GM18502 (cell line): ENCODE measurements around the gene TMEM175.

Experiments used
- ATAC-seq: cut with Tn5 transposase; IDR thresholded peaks from one replicate; pipeline ENCODE4 v1.9.1; 2021; ENCODE audit warnings: mild to moderate bottlenecking; ENCODE audit not compliant: unreplicated experiment, poor library complexity

The TMEM175 gene

DNA sequence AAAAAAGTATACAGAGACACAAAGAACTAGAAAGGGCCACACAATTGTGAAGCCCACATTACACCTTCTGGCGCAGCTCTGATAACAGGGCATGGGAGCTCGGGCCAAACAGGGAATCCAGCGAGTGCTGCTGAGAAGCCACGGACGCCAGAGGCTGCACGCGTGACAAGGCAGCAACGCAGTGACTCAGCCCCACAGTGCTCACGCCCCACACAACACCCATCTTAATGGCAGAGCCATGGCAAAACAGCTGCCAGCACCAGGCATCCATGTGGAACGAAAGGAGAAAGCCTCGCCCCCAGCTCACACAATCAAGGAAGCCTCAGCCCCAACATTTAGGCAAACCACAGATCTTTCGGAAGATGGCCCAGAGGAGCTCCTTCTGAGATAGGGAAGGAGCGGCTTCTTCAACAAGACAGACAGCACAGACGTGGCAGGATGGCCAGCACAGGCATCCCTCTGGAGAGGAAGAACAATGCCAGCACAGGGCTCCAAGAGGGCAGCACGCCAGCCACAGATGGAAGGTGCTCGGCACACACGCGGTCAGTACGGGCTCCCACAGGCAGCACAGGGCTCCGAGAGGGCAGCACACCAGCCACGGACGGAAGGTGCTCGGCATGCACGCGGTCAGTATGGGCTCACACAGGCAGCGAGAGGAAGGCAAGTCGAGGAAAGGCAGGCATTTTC is 33.2 kb upstream of the TMEM175 start:
- ATAC-seq = no peak

DNA sequence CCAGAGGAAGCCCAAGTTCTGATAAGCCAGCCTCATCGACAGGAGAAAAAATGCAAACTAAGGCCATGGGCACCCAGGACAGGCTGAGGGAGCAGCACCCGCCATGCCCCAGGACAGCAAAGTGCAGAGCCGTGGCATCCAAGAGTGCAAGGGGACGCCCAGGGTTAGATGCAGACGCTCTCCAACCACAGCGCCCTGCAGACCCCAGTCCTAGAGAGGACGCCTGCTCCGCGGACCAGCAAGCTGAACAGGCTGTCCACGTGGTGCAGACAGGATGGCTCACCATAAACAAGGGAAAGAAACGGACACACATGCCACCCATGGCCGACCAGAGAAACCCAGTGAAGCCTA is 32.7 kb upstream of the TMEM175 start:
- ATAC-seq = no peak

DNA sequence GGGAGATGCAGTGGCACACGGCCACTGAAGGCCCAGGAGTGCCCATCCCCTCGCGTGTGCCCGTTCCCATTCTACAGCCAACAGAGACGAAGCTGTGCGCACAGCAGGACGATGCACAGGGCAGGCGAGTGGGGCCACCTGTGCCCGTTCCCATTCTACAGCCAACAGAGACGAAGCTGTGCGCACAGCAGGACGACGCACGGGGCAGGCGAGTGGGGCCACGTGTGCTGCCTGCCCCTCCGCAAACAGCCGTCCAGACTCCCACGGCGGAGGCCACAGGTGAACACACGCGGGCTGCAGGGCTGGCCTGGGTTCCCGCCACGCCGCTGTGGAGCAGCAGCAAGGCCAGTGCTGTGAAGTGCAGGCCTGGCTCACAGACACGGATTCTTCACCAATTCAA is 32.2 kb upstream of the TMEM175 start:
- no peak for ATAC-seq

DNA sequence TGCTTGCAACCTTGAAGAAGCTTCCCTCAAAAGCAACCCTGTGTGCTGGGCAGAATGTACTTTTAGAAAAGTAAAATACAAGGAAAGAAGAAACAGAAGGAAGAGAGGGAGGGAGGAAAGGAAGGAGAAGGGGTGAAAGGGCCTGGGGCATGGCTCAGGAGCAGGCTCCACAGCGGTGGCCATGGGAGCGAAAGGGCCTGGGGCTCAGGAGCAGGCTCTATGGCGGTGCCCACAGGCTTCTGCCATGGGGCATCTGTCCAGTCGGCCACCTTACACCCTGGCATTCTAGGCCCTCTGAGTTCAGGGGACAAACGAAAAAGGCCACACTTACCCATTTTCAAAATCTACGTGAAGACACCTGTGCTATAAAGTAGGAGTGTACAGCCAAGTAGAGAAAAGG is 31.5 kb upstream of the TMEM175 start:
- no peak for ATAC-seq

DNA sequence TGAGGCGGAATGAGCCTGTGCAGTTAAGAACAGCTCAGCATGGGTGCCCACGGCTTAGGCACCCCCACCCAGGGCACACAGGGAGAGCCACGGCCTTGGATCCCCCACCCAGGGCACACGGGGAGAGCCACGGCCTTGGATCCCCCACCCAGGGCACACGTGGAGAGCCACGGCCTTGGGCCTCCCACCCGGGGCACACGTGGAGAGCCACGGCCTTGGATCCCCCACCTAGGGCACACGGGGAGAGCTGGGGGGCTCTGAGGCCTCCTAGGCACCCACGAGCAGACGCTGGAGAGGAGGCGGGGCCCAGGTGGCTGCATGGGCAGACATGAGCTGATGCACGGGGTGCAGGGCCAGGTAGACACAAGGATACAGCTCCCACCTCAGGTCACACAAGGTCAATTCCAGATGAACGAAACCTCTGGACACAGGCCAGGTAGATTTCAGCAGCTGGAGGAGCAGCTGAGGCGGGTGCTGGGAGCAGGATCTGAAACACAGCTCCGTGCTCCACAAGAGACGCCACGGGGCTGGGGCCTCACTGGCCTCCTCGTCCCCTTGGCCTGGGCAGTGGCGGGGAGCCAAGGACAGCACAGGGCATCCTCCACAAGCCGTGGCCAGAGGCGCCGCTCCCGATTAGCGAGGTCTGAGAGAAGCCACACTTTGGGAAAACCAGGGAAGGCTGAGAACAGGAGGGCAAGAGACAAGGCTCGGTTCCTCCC is 30.9 kb upstream of the TMEM175 start:
- no peak for ATAC-seq

DNA sequence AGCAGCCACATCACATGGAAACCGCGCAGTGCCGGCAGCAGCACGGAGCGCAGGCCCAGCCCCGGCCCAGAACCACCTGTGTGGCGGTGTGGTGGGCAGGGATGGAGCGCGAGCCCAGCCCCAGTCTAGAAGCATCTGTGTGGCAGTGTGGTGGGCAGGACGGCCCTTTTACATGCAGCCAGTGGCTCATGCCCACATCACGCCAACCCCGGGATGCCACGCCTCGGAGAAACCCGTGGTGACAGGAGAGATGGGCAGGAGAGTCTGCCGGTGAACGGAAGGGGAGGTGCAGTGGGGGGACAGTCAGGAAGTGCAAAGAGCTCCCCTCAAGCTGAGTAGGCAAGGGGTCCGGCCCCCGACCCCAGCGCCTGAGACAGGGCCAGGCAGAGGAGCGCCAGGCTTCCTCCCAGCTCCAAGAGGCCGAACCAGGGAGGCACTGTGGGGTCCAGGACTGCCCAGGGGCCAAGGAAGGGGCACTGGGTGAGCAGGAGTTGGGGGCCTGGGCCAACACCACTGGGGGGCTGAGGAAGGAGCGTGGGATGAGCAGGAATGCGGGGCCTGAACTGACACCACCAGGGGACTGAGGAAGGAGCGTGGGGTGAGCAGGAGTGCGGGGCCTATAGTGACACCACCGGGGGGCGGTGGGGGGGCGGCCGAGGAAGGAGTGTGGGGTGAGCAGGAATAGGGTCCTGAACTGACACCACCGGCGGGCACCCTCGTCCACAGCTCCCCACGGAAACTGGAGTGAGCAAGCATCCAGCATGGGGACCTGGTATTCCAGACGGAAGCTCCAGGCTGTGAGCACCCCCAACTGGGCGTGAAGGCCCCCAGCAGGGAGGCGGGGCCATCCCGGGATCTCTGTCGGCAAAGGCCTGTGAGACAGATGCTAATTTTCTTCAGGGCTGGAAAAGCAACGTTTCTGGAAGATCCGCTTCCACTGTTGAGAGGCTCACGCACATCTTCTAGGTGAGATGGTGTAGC is 28.9 kb upstream of the TMEM175 start:
- no peak for ATAC-seq

DNA sequence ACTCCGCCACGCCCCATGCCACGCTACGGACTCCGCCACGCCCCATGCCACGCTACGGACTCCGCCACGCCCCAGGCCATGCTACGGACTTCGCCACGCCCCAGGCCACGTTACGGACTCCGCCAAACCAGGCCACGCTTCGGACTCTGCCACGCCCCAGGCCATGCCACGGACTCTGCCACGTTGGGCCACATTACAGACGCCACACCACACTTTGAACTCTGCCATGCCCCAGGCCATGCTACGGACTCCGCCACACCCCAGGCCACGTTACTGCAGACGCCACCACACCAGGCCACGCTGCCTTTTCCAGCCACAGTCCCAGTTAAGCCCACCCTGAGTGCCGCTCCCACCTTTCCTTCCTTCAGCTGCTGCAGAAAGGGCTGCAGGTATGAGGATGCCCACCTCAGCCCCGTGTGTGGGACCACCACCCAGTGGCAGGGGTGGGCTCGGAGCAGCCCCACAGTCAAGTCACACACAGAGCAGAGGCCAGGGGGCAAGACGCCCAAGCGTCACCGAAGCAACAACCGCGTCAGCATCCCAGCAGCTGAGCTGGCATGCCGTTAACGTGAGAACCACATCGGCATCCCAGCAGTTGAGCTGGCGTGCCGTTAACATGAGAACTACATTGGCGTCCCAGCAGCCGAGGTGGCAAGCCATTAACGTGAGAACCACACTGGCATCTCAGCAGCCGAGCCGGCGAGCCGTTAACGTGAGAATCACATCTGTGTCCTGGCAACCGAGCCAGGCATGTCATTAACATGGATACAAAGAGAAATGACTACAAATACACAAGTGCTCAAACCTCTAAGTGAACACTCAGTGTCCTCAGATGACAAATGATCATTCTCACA is 26.5 kb upstream of the TMEM175 start:
- ATAC-seq = no peak

DNA sequence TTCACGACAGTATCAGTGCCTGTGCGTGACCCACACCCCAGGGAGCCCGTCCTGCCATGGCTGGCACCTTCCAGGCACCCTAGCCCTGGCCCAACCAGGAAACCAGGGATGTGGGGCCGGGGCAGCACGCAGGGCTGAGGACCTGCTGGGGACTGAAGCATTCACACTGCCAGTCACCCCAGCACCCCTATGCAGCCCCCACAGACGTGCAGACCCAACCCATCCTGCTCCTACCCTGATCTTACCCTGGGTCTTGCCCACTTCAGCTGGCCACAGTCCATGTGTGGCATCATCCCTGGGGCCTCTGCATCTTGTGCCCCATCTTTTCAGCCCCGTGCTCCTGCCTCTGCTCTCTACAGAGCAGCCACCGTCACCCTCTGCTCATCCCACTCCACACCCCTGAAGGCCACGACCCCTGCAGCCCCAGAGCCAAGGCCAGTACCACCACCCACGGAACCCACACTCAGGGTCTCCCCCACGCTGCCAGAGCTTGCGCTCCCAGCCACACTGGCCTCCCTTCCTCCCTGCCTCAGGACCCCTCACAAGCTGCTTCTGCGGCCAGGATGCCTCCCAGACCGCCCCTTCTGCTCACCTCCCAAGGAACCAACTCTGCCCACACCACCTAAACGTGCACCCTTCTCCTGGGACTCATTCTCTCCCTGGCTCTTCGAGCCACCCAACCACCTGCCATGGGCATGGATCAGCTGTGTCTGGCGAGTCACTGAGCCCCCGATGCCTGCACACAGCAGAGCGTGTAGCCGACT is 25.7 kb upstream of the TMEM175 start:
- no peak for ATAC-seq

DNA sequence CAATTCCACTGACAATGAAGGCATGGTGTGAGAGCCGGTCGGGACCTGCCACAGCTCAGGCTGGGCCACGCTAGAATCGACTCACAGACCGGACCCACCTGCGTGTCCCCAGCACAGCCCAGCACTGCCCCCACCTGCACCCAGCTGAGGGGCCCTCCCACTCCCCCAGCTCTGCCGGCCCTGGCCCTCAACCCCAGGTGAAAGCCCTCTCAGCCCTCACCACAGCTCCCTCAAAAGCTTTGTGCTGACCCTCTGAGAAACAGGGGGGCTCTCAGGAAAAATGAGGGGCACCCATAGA is 25.2 kb upstream of the TMEM175 start:
- ATAC-seq = no peak

DNA sequence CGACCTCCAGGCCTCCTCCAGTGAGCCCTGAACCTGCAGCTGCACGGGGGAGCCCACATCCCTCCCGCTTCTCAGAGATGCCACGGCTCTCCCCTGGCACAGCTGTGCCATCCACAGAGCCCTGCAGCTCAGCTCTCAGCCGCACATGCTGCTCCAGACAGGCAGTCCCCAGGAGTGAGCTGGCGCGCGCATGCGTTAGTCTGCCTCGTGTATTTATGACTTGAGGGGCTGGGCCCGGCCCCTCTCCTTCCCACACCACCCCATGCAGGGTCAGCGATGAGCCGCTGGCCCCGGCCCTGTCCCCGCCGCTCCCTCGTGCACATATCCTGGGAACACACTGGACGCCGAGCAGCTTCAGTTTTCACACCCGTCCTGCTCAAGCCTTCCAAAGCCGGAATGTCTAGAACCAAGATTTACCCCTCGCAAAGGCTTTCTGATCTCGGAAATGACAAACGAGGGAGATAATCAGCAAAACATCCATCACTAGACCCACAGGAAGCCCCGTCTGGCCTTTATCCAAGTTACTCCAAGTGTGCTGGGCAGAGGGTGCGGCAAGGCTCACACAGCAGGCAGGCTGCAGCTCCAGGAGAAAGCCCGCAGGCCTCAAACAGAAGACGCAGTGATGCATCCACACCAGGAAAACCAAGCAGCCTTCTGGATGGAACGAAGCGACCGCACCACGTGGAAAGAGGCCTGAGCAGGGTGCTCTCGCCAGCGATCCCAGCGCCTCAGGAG is 24.4 kb upstream of the TMEM175 start:
- ATAC-seq = no peak

DNA sequence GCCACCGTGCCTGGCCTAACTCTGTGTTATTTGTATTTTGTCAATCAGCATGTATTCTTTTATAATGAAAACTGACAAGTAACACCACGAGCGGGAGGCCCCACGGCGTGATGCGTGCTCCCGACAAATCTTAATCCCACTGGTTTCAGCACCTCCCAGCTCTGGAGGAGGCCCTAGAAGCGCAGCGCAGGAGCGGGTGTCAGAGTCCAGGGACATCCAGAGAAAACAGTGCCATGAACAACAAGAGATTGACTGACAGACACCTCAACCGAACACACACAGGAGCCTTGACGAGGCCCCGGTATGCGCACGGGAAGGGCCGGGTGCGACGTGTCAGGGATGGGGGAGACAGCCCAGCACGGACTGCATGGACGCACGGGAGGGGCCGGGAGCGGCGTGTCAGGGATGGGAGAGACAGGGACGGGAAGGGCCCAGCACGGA is 23.1 kb upstream of the TMEM175 start:
- ATAC-seq = no peak

DNA sequence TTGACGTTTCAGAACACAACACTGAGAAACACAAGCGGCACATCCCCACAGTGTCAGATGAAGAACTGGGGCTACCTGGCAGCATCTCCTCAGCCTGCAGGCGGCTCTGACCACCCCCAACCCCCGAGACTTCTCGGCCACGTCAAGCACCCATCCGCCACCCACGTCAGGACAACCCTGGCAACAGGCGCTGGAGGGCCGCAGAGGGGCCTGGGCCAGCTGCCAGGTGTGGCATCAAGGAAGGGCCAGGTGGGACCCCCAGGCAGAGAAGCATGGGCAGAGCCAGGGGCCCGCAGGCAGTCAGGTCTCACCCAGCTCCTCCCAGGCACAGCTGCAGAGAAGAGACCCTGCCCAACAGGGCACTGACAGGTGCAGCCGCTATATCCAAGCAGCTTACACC is 22.4 kb upstream of the TMEM175 start:
- no peak for ATAC-seq

DNA sequence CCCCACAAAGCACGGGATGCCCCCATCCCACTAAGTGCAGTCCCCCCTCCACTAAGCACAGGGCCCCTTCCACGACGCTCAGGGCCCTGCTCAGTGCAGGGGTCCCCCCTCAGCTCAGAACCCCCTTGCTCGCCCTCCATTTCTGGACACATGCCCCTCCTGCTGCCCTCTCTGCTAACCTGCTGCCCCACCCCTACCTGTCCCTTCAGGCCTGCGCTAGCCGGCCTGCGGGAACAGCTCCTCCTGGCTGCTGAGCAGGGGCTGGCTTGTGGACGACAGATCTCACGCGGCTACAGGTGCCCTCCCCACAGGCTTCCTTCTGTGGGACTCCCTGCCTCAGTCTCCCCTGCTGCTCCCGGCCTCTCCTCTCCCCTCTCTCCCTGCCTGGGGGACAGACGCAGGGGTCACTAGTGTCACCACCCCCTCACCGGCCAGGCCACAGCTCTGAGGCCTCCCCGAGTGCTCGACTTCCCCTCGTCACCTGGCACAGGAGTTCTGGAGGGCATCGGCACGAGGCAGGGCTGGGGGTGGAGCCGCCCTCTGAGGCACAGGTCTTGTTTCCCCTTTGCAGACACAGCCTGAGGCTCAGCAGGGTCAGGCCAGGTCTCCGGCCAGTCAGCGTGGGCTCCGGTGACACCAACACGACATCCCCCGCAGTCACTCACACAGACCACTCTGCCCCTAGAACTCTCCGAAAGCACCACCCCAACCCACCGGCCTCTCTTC is 21.7 kb upstream of the TMEM175 start:
- ATAC-seq = no peak

DNA sequence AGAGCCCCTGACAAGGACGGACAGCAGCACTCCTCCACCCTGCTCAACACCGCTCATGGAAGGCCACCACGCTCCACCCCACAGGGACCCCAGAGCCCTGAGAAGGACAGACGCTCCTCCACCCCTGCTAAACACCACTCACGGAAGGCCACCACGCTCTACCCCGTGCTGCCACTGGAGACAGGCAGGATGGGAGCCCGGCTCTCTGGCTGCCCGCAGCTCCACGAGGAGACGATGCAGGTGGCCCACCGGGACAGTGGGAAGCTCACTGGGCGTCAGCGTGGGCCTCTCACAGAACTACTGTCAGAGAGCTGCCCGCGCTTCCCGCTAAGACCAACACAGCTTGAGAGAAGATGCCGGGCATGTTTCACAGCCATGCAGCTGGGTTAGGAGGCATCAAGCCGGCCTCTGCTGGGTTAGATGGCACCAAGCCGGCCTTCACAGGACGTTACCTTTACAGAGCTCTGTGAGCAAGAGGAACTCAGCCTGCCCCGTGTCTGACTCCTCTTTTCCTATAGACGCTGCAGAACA is 21.0 kb upstream of the TMEM175 start:
- no peak for ATAC-seq

DNA sequence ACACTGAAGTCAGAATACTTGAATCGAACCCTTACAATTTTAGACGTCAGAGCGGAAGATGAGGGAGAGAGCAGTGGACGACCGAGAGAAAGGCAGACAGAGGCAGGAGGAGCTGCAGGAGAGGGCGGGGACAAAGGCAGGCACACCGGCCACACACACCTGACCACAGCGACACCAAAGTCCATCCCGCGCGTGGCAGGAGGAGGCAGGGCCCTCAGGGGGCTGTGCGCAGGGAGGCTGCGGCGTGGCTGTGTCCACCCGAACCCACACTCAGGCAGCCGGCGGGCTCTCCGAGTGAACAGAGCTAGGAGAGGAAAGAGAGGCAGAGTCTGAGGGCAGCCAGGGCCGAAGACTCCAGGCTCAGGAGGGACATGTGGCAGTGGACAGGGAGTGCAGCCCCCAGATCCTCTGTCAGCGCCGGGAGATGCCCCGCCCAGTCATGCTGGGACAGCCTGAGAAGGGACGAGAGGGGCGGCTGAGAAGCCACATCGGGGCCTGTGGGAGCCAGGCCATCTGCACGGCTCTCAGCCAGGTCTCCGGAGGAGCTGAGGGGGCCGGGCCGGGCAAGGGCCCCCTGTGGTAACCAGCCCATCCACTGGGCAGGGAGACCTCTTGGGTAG is 20.3 kb upstream of the TMEM175 start:
- no peak for ATAC-seq

DNA sequence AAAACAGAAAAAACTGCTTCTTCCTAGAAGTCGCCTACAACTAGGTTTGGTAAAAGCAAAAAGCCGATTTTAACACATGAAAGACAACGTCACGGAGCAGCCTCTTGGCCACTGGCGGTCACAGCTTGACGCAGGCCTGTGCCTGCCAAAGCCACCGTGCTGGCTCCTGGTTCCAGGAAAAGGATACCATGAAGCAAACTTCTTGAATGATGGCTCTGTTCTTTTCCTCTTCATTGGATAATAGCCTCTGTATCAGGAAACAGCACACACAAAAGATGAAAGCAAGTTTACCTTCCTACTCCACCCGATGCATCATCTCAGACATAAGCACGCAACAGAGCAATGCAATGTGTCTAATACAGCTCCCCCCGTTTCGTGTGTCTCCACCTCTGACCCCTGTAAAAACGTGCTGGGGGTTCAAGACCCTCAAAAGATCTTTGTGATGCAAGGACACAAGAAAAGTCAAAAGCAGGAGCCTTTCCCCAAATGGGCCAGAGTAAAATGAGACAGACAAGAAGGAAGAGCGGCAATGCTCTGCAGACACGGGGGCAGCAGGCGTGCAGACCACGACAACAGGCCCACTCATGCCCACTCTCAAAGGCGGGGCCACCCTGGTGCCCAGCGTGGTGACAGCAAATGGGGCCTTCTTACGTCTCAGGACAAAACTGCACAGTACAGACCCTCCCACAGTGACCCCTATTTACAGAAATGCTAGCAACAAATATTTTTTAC is 19.5 kb upstream of the TMEM175 start:
- no peak for ATAC-seq

DNA sequence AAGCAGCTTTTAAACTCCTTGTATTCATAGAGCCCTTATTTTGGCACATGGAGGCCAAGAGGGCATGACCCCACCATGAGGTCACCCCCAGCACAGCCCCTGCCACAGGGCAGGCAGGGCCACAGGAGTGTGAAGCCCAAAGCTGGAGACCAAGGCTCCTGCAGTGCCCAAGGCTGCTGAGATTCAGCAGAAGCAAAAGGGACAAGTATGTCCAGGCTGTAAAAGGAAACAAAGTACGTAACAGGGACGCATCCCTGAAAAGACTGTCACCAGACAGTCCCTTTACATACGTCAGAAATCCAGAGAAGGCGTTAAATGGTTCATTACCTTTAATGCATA is 19.0 kb upstream of the TMEM175 start:
- ATAC-seq = no peak
